NCI-H2196 (cell line): ENCODE results near the gene HS3ST4.

Source experiments
- DNase-seq: peaks from one replicate; lab custom pipeline; 2025; ENCODE audit not compliant: unreplicated experiment; lab: John Stamatoyannopoulos, UW

HS3ST4 gene

GRCh38 chr16:26161461-26162180 is 469.9 kb downstream of the HS3ST4 start:
- DNase-seq = no peak

- no peak for DNase-seq
These were observed 477.7 kb downstream of the HS3ST4 start for GRCh38 chr16:26169473-26169872.

GRCh38 chr16:26175944-26176343 is 484.2 kb downstream of the HS3ST4 start:
- no peak for DNase-seq

- DNase-seq = no peak
These were observed 485.7 kb downstream of the HS3ST4 start for GRCh38 chr16:26177438-26177837.

- DNase-seq = no peak
These were observed 486.5 kb downstream of the HS3ST4 start for GRCh38 chr16:26178298-26178697.

- no peak for DNase-seq
These were observed 494.4 kb downstream of the HS3ST4 start for GRCh38 chr16:26186091-26186615.
